Fibroblast of lung (primary cell): ENCODE results near the gene KLHL13.

ENCODE experiments used
- EZH2 ChIP-seq: IDR thresholded peaks from 2 replicates; pipeline ENCODE4 v1.5.1; 2012; ENCODE audit warnings: low read length, control low read depth, mild to moderate bottlenecking; ENCODE audit errors: missing control alignments
- TF ChIP-seq, protein P1 (sequence below), 2 donors: IDR thresholded peaks in 1 of 2; conservative IDR thresholded peaks in 1 of 2; 1 replicate in 1 of 2; 2 replicates in 1 of 2; pipeline ENCODE4 v1.5.1; 2011 to 2012; ENCODE audit warnings: low read length in 2 of 2, control low read depth in 1 of 2, inconsistent platforms in 1 of 2, low read depth in 1 of 2, mild to moderate bottlenecking in 1 of 2

DNA sequence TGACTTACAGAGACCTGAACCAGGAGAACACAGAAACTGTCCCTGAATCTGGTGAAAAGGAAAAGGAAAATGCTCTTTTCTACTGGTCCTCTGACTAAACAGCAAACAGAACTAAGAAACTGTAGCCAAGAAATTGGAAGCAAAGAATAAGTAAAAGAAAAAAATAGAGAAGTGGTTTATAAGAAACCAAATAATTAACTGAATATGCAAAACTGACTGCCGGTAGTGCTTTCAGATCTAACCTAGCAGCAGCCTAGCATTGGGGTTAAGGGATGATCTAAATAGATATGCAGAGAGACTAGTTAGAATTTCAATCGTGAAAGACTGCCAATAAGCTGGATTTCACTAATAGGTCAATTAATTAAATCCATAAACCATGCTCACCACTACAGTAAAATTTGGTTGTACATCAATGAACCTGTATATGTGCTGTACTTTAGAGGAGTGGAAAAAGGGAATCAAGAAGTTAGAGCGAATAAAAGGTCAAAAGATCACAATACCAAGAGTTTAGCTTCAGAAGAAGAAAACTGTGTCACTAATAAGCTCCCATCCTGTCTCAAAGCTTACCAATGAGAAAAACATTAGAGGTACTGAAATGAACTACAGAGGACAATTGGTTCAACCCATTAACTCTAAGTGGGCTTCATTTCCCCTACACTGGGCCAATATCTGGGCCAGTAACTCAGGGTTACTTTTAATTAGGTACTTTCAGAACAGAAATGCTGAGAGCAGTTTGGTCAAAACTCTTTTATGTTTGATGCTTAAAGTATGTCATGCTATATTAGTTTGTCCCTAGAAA is 53.6 kb downstream of the KLHL13 start:
- TF ChIP-seq, protein P1, sequence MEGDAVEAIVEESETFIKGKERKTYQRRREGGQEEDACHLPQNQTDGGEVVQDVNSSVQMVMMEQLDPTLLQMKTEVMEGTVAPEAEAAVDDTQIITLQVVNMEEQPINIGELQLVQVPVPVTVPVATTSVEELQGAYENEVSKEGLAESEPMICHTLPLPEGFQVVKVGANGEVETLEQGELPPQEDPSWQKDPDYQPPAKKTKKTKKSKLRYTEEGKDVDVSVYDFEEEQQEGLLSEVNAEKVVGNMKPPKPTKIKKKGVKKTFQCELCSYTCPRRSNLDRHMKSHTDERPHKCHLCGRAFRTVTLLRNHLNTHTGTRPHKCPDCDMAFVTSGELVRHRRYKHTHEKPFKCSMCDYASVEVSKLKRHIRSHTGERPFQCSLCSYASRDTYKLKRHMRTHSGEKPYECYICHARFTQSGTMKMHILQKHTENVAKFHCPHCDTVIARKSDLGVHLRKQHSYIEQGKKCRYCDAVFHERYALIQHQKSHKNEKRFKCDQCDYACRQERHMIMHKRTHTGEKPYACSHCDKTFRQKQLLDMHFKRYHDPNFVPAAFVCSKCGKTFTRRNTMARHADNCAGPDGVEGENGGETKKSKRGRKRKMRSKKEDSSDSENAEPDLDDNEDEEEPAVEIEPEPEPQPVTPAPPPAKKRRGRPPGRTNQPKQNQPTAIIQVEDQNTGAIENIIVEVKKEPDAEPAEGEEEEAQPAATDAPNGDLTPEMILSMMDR (conservative IDR thresholded peaks at IDR 0.05 in 1 of 2, IDR thresholded peaks at IDR 0.05 in 1 of 2; ENCODE audit: low read depth in 1 of 2, low read length in 2 of 2): no peak
- no peak for TF ChIP-seq EZH2
